H9 (cell line): ENCODE results near the gene BPTF. TPM values are rescaled to one million over a fixed set of nuclear protein-coding genes. Genes with fewer than 3 reads are reported as not detected.
"Not testable (repeated sequence)": the region's sequence is repeated elsewhere in the genome, so short reads cannot be mapped to it uniquely, and the experiment has no call there.

Experiments used
- DNase-seq: peaks from one replicate; pipeline ENCODE4 v3.0.0-alpha.2; 2017
- H2AFZ ChIP-seq: one replicate; pipeline ENCODE4 v1.6.1; 2013; ENCODE audit warnings: mild to moderate bottlenecking, low read length, control low read depth, moderate library complexity
- H2AK5ac ChIP-seq: 2 replicates; pipeline ENCODE4 v1.6.1; 2013; ENCODE audit warnings: low read length, control low read depth, mixed read lengths; ENCODE audit not compliant: insufficient read length
- H2BK120ac ChIP-seq: one replicate; pipeline ENCODE4 v1.6.1; 2013; ENCODE audit warnings: low read depth, mild to moderate bottlenecking, low read length, control low read depth, inconsistent platforms; ENCODE audit not compliant: poor library complexity, severe bottlenecking
- H2BK12ac ChIP-seq: 2 replicates; pipeline ENCODE4 v1.6.1; 2013; ENCODE audit warnings: low read length, control low read depth, mixed read lengths, low read depth; ENCODE audit not compliant: insufficient read length
- H2BK15ac ChIP-seq: 2 replicates; pipeline ENCODE4 v1.6.1; 2013; ENCODE audit warnings: low read depth, low read length, control low read depth
- H2BK20ac ChIP-seq: one replicate; pipeline ENCODE4 v1.6.1; 2013; ENCODE audit warnings: low read depth, mild to moderate bottlenecking, low read length, control low read depth, inconsistent platforms; ENCODE audit not compliant: poor library complexity, severe bottlenecking
- H2BK5ac ChIP-seq: 2 replicates; pipeline ENCODE4 v1.6.1; 2013; ENCODE audit warnings: low read length, control low read depth, mixed read lengths; ENCODE audit not compliant: insufficient read length
- H3K14ac ChIP-seq: 2 replicates; pipeline ENCODE4 v1.6.1; 2013; ENCODE audit warnings: low read length, control low read depth; ENCODE audit not compliant: insufficient read depth
- H3K18ac ChIP-seq: 2 replicates; pipeline ENCODE4 v1.6.1; 2013; ENCODE audit warnings: low read depth, mild to moderate bottlenecking, mixed read lengths, low read length, control low read depth; ENCODE audit not compliant: insufficient read length
- H3K23ac ChIP-seq: 2 replicates; pipeline ENCODE4 v1.6.1; 2013; ENCODE audit warnings: low read length, control low read depth, mixed read lengths, low read depth; ENCODE audit not compliant: insufficient read length
- H3K23me2 ChIP-seq: 2 replicates; pipeline ENCODE4 v1.6.1; 2013; ENCODE audit warnings: low read depth, mild to moderate bottlenecking, mixed read lengths, low read length, control low read depth; ENCODE audit not compliant: insufficient read length, poor library complexity, severe bottlenecking
- H3K27ac ChIP-seq: 2 replicates; pipeline ENCODE4 v1.5.1; 2013; ENCODE audit warnings: low read length, control low read depth, mixed read lengths, low read depth; ENCODE audit not compliant: insufficient read length
- H3K27me3 ChIP-seq: 2 replicates; pipeline ENCODE4 v1.6.1; 2013; ENCODE audit warnings: low read length, control low read depth, inconsistent platforms; ENCODE audit not compliant: insufficient read depth
- H3K4ac ChIP-seq: 2 replicates; pipeline ENCODE4 v1.6.1; 2013; ENCODE audit warnings: low read depth, mild to moderate bottlenecking, control low read depth, inconsistent platforms, low read length, moderate library complexity
- H3K4me1 ChIP-seq: 2 replicates; pipeline ENCODE4 v1.6.1; 2013; ENCODE audit warnings: low read length, control low read depth, inconsistent platforms; ENCODE audit not compliant: insufficient read depth
- H3K4me2 ChIP-seq: 2 replicates; pipeline ENCODE4 v1.6.1; 2013; ENCODE audit warnings: low read length, control low read depth, mixed read lengths; ENCODE audit not compliant: insufficient read length, insufficient read depth
- H3K56ac ChIP-seq: 2 replicates; pipeline ENCODE4 v1.6.1; 2013; ENCODE audit warnings: low read depth, mild to moderate bottlenecking, mixed read lengths, low read length, control low read depth; ENCODE audit not compliant: insufficient read length
- H3K79me1 ChIP-seq: 2 replicates; pipeline ENCODE4 v1.6.1; 2013; ENCODE audit warnings: low read depth, mild to moderate bottlenecking, moderate library complexity, low read length, control low read depth, inconsistent platforms; ENCODE audit not compliant: insufficient read depth, poor library complexity, severe bottlenecking
- H3K79me2 ChIP-seq: 2 replicates; pipeline ENCODE4 v1.6.1; 2013; ENCODE audit warnings: low read length, control low read depth, inconsistent platforms; ENCODE audit not compliant: insufficient read depth
- H3K9ac ChIP-seq: 2 replicates; pipeline ENCODE4 v1.6.1; 2013; ENCODE audit warnings: low read length, control low read depth, mixed read lengths; ENCODE audit not compliant: insufficient read length; ENCODE audit errors: extremely low read depth
- H3K9me3 ChIP-seq: one replicate; pipeline ENCODE4 v1.6.1; 2013; ENCODE audit warnings: low read depth, low read length, inconsistent platforms; ENCODE audit not compliant: control insufficient read depth
- H3T11ph ChIP-seq: one replicate; pipeline ENCODE4 v1.6.1; 2013; ENCODE audit warnings: mild to moderate bottlenecking, low read length, control low read depth, inconsistent platforms
- H4K20me1 ChIP-seq: one replicate; pipeline ENCODE4 v1.6.1; 2013; ENCODE audit not compliant: control insufficient read depth, insufficient read length, insufficient read depth
- H4K5ac ChIP-seq: 2 replicates; pipeline ENCODE4 v1.6.1; 2013; ENCODE audit warnings: low read depth, mild to moderate bottlenecking, mixed read lengths, low read length, control low read depth; ENCODE audit not compliant: insufficient read length
- H4K8ac ChIP-seq: replicated peaks from 2 replicates; pipeline ENCODE4 v1.6.1; 2013; ENCODE audit warnings: low read length, control low read depth, mixed read lengths, low read depth; ENCODE audit not compliant: insufficient read length
- H4K91ac ChIP-seq: 2 replicates; pipeline ENCODE4 v1.6.1; 2013; ENCODE audit warnings: low read depth, mild to moderate bottlenecking, moderate library complexity, mixed read lengths, low read length, control low read depth; ENCODE audit not compliant: insufficient read length
- H3K27ac Mint-ChIP-seq, 3 experiments: 2 replicates in 2 of 3; 3 replicates in 1 of 3; pipeline ENCODE4 v1.8.0; 2020 to 2021; ENCODE audit warnings: mixed read lengths in 3 of 3, mild to moderate bottlenecking in 1 of 3, moderate library complexity in 1 of 3
- H3K27me3 Mint-ChIP-seq: 2 replicates; pipeline ENCODE4 v1.8.0; 2021; ENCODE audit warnings: low read depth, mild to moderate bottlenecking, moderate library complexity, mixed read lengths
- H3K36me3 Mint-ChIP-seq, 3 experiments: 2 replicates in 2 of 3; 3 replicates in 1 of 3; pipeline ENCODE4 v1.8.0; 2020 to 2021; ENCODE audit warnings: low read depth in 3 of 3, mixed read lengths in 3 of 3; ENCODE audit not compliant: insufficient read depth in 1 of 3
- H3K4me1 Mint-ChIP-seq, 2 experiments: 2 replicates each; pipeline ENCODE4 v1.8.0; 2020; ENCODE audit warnings: mixed read lengths in 2 of 2
- H3K4me3 Mint-ChIP-seq, 2 experiments: 2 replicates in 1 of 2; 3 replicates in 1 of 2; pipeline ENCODE4 v1.8.0; 2020 to 2021; ENCODE audit warnings: mild to moderate bottlenecking in 2 of 2, mixed read lengths in 2 of 2, moderate library complexity in 1 of 2
- H3K9me3 Mint-ChIP-seq, 2 experiments: 2 replicates in 1 of 2; 3 replicates in 1 of 2; pipeline ENCODE4 v1.8.0; 2020; ENCODE audit warnings: mild to moderate bottlenecking in 2 of 2, mixed read lengths in 2 of 2, moderate library complexity in 1 of 2
- CTCF ChIP-seq: fragments of 200-600 bp; sonication (generic); conservative IDR thresholded peaks from 3 replicates; pipeline ENCODE4 v1.8.0; 2021; ENCODE audit warnings: antibody characterized with exemption, mild to moderate bottlenecking
- WGBS: extraction: QIAGEN DNeasy Blood & Tissue Kit; methylation state at CpG from one replicate; pipeline ENCODE4 v1.1.7; 2013; ENCODE audit warnings: missing lambda C conversion rate, low lambda C conversion rate, mixed read lengths; ENCODE audit not compliant: insufficient read length; ENCODE audit errors: extremely low coverage; 5-methylcytosine and 5-hydroxymethylcytosine counted together
- total RNA-seq: library from RNA; stranded (reverse); gene quantifications from 2 replicates; pipeline ENCODE4 v1.2.1, GENCODE V29; 2021

Gene BPTF
- total RNA-seq, 1 experiment from 2014 or later = 203 TPM

GRCh38 chr17:67963145-67963572 is 137.9 kb downstream of the BPTF start:
- not testable (repeated sequence) for H4K20me1 ChIP-seq, H2AK5ac ChIP-seq, H3K9me3 ChIP-seq, H3K14ac ChIP-seq, DNase-seq, H3K79me1 ChIP-seq, H3K56ac ChIP-seq, H3K4me2 ChIP-seq, H3K23me2 ChIP-seq, H4K5ac ChIP-seq, H2BK120ac ChIP-seq, H4K8ac ChIP-seq, H2BK15ac ChIP-seq, H3K27me3 Mint-ChIP-seq, H3K9ac ChIP-seq, H3K23ac ChIP-seq, H3K27ac ChIP-seq, H3K18ac ChIP-seq, H3K9me3 Mint-ChIP-seq, H2BK20ac ChIP-seq, H3K4me3 Mint-ChIP-seq, H3T11ph ChIP-seq, H2BK5ac ChIP-seq, H4K91ac ChIP-seq, H2AFZ ChIP-seq, H3K4me1 ChIP-seq, H2BK12ac ChIP-seq, H3K4ac ChIP-seq, H3K27me3 ChIP-seq, H3K79me2 ChIP-seq
- Mint-ChIP-seq H3K36me3 (peaks cover 38 to 79% (median 66%) of the 10 kb centered on the region in 3 experiments; a peak in 6 of 7 replicates), H3K4me1 (peaks cover 6 to 11% of the 10 kb centered on the region in 2 experiments), H3K27ac (peak overlapping the region in 1 of 3 experiments; percentile 76; a peak in 1 of 7 replicates)
- peak; percentile 75 for TF ChIP-seq CTCF
- no CpG with 5 or more reads among the region's 1 CpG for WGBS
